ENCODE data around the gene STK31. TPM values are rescaled to one million over a fixed set of nuclear protein-coding genes. Genes with fewer than 3 reads are reported as not detected.

STK31 gene
- total and polyA plus RNA-seq, 2 donors (not counting 1 experiment from before 2014, with no cell fraction given) = 0.13 to 1.8 TPM

- CTCF ChIA-PET = no interaction called here
These were observed 47.7 kb upstream of the STK31 start for GRCh38 chr7:23662124-23662983.

More at GRCh38 chr7:23662124-23662983, 47.7 kb upstream of the STK31 start:
- Histone ChIP-seq H3K4me2 (replicated peaks; ENCODE audit: low read depth, low read length, poor library complexity, severe bottlenecking) (no peak overlapping the region), H3K27ac (ENCODE audit: low read length in 2 of 2) (no peak overlapping the region), H3K4me1 (ENCODE audit: control insufficient read depth in 2 of 2, insufficient read depth in 2 of 2, low read length in 2 of 2) (no peaks in the 10 kb centered on the region), H3K79me2 (ENCODE audit: control insufficient read depth, insufficient read depth, low read length) (no peaks in the 10 kb centered on the region), H3K9me3 (ENCODE audit: control extremely low read depth in 1 of 3, control insufficient read depth in 2 of 3, insufficient read depth in 1 of 3, low read length in 2 of 3) (peaks cover 0 to 20% (median 13%) of the 10 kb centered on the region in 3 donors), H3K9ac (ENCODE audit: low read length) (no peak overlapping the region), H3K4me3 (ENCODE audit: control extremely low read depth in 1 of 5, extremely low read depth in 1 of 5, insufficient read depth in 1 of 5, low read depth in 2 of 5, low read length in 4 of 5) (no peak overlapping the region), H4K20me1 (ENCODE audit: control insufficient read depth, insufficient read depth, low read length, poor library complexity, severe bottlenecking) (no peaks in the 10 kb centered on the region), H3K36me3 (replicated peaks in 1 of 2; ENCODE audit: control extremely low read depth in 1 of 2, control insufficient read depth in 1 of 2, extremely low read depth in 1 of 2, insufficient read depth in 2 of 2, low read length in 1 of 2) (no peaks in the 10 kb centered on the region), H2AFZ (ENCODE audit: insufficient read depth, low read depth, low read length, poor library complexity, severe bottlenecking) (no peak overlapping the region), H3K27me3 (replicated peaks in 1 of 4; ENCODE audit: control extremely low read depth in 1 of 4, control insufficient read depth in 3 of 4, insufficient read depth in 4 of 4, low read length in 3 of 4) (no peaks in the 10 kb centered on the region)
- TF ChIP-seq CTCF (IDR thresholded peaks at IDR 0.05) (no peak), EZH2 (IDR thresholded peaks at IDR 0.05; ENCODE audit: borderline replicate concordance, insufficient read depth, low read depth, low read length, poor library complexity, severe bottlenecking) (no peak)
- no peaks in the 10 kb centered on the region for H3K27me3 Mint-ChIP-seq
- H3K9me3 Mint-ChIP-seq (ENCODE audit: insufficient read depth) = peaks cover 5% of the 10 kb centered on the region
- no peak overlapping the region for H3K27ac Mint-ChIP-seq
- no peak overlapping the region for H3K4me3 Mint-ChIP-seq
- ATAC-seq (ENCODE audit: low read depth) = no peak
- no peak for DNase-seq
- intact Hi-C loops (cut with micrococcal nuclease) = no loop called here
- no peaks in the 10 kb centered on the region for H3K4me1 Mint-ChIP-seq
- POLR2A ChIA-PET = no interaction called here
- WGBS (ENCODE audit: insufficient coverage) = 97% methylated on average over 6 of the region's 8 CpGs
